BE2C (cell line): Measurements from ENCODE around the gene NUTM2G. TPM values are rescaled to one million over a fixed set of nuclear protein-coding genes. Genes with fewer than 3 reads are reported as not detected.
"Not testable (repeated sequence)": the region's sequence is repeated elsewhere in the genome, so short reads cannot be mapped to it uniquely, and the experiment has no call there.

Experiments
- DNase-seq: peaks from one replicate; pipeline ENCODE4 v3.0.0-alpha.2; 2020
- H3K27me3 ChIP-seq: fragments of 250-450 bp; sonication (Bioruptor Pico); 2 replicates; pipeline ENCODE4 v1.5.1; 2020; ENCODE audit warnings: mild to moderate bottlenecking
- H3K36me3 ChIP-seq: fragments of 250-450 bp; sonication (Bioruptor Pico); 2 replicates; pipeline ENCODE4 v1.5.1; 2020; ENCODE audit warnings: mild to moderate bottlenecking
- H3K4me1 ChIP-seq: fragments of 250-450 bp; sonication (Bioruptor Pico); 2 replicates; pipeline ENCODE4 v1.5.1; 2020
- H3K4me3 ChIP-seq: 2 replicates; pipeline ENCODE4 v1.5.1; 2011; ENCODE audit warnings: low read depth, low read length
- H3K9me3 ChIP-seq: fragments of 250-450 bp; sonication (Bioruptor Pico); 2 replicates; pipeline ENCODE4 v1.5.1; 2020
- CTCF ChIP-seq: IDR thresholded peaks from 2 replicates; pipeline ENCODE4 v1.5.1; 2012; ENCODE audit warnings: mild to moderate bottlenecking, low read depth, low read length
- polyA plus RNA-seq: library from polyadenylated mRNA; unstranded; fragments of >200 nt; gene quantifications from one replicate; pipeline ENCODE4 v1.2.1, GENCODE V29; 2012; ENCODE audit warnings: low read depth, missing spikeins; ENCODE audit not compliant: insufficient read length, insufficient read depth

The NUTM2G gene
- 1.4 TPM for polyA plus RNA-seq

- H3K9me3 ChIP-seq, H3K36me3 ChIP-seq, H3K4me1 ChIP-seq, H3K27me3 ChIP-seq, DNase-seq, H3K4me3 ChIP-seq: not testable (repeated sequence)
These were observed at the start of gene NUTM2G for GRCh38 chr9:96928543-96928942. Gene NUTM2G (plus strand): TSS chr9:96928843. CDS start chr9:96929025, 182 bp downstream.

- Histone ChIP-seq H3K9me3 (no peaks in the 10 kb centered on the region; the same call in 1 of the 2 replicates), H3K4me3 (no peak overlapping the region), H3K4me1 (no peaks in the 10 kb centered on the region), H3K27me3 (no peaks in the 10 kb centered on the region), H3K36me3 (no peaks in the 10 kb centered on the region)
- DNase-seq, result no peak
- TF ChIP-seq CTCF, result no peak
These were observed 44.7 kb upstream of the NUTM2G start for GRCh38 chr9:96883922-96884321.

GRCh38 chr9:96884443-96884842, 44.2 kb upstream of the NUTM2G start:
- no peaks in the 10 kb centered on the region for H3K27me3 ChIP-seq
- H3K36me3 ChIP-seq, result no peaks in the 10 kb centered on the region
- H3K4me3 ChIP-seq, result no peak overlapping the region
- no peak for TF ChIP-seq CTCF
- H3K9me3 ChIP-seq, result no peaks in the 10 kb centered on the region; the same call in 1 of the 2 replicates
- no peaks in the 10 kb centered on the region for H3K4me1 ChIP-seq
- no peak for DNase-seq

GRCh38 chr9:96885424-96885823, 43.2 kb upstream of the NUTM2G start:
- Histone ChIP-seq H3K36me3 (no peaks in the 10 kb centered on the region), H3K4me3 (no peak overlapping the region), H3K27me3 (no peaks in the 10 kb centered on the region), H3K4me1 (no peaks in the 10 kb centered on the region), H3K9me3 (no peaks in the 10 kb centered on the region; the same call in 1 of the 2 replicates)
- TF ChIP-seq CTCF, result no peak
- no peak for DNase-seq

- TF ChIP-seq CTCF, result no peak
- no peak for DNase-seq
- Histone ChIP-seq H3K4me3 (no peak overlapping the region), H3K27me3 (no peaks in the 10 kb centered on the region), H3K36me3 (no peaks in the 10 kb centered on the region), H3K9me3 (no peaks in the 10 kb centered on the region; the same call in 1 of the 2 replicates), H3K4me1 (no peaks in the 10 kb centered on the region)
These were observed 40.1 kb upstream of the NUTM2G start for GRCh38 chr9:96888591-96888990.

- no peaks in the 10 kb centered on the region for H3K4me1 ChIP-seq
- DNase-seq, result no peak
- TF ChIP-seq CTCF, result no peak
- no peaks in the 10 kb centered on the region for H3K27me3 ChIP-seq
- no peaks in the 10 kb centered on the region; the same call in 1 of the 2 replicates for H3K9me3 ChIP-seq
- no peak overlapping the region for H3K4me3 ChIP-seq
- peaks cover 13% of the 10 kb centered on the region for H3K36me3 ChIP-seq
These were observed 36.5 kb upstream of the NUTM2G start for GRCh38 chr9:96892131-96892530.

- not testable (repeated sequence) for H3K27me3 ChIP-seq, H3K4me3 ChIP-seq, DNase-seq, H3K4me1 ChIP-seq, H3K9me3 ChIP-seq
- peaks cover 13% of the 10 kb centered on the region for H3K36me3 ChIP-seq
These were observed 28.6 kb upstream of the NUTM2G start for GRCh38 chr9:96900010-96900409.

- DNase-seq, H3K36me3 ChIP-seq: not testable (repeated sequence)
These were observed 23.5 kb upstream of the NUTM2G start for GRCh38 chr9:96904947-96905722.

GRCh38 chr9:96908479-96908878, 20.2 kb upstream of the NUTM2G start:
- not testable (repeated sequence) for H3K27me3 ChIP-seq, H3K4me3 ChIP-seq, H3K4me1 ChIP-seq, H3K9me3 ChIP-seq, H3K36me3 ChIP-seq, DNase-seq

More at GRCh38 chr9:96904947-96905722, 23.5 kb upstream of the NUTM2G start:
- not testable (repeated sequence) for H3K4me1 ChIP-seq, H3K4me3 ChIP-seq, H3K27me3 ChIP-seq, H3K9me3 ChIP-seq

- not testable (repeated sequence) for H3K9me3 ChIP-seq, H3K4me3 ChIP-seq, H3K27me3 ChIP-seq, H3K36me3 ChIP-seq, DNase-seq, H3K4me1 ChIP-seq
These were observed 13.1 kb upstream of the NUTM2G start for GRCh38 chr9:96915539-96915938.
